Measurements from ENCODE around the gene CHGA.
A peak's percentile ranks its signal among the peaks of the same experiment; 100 is the strongest.

Gene CHGA

DNA sequence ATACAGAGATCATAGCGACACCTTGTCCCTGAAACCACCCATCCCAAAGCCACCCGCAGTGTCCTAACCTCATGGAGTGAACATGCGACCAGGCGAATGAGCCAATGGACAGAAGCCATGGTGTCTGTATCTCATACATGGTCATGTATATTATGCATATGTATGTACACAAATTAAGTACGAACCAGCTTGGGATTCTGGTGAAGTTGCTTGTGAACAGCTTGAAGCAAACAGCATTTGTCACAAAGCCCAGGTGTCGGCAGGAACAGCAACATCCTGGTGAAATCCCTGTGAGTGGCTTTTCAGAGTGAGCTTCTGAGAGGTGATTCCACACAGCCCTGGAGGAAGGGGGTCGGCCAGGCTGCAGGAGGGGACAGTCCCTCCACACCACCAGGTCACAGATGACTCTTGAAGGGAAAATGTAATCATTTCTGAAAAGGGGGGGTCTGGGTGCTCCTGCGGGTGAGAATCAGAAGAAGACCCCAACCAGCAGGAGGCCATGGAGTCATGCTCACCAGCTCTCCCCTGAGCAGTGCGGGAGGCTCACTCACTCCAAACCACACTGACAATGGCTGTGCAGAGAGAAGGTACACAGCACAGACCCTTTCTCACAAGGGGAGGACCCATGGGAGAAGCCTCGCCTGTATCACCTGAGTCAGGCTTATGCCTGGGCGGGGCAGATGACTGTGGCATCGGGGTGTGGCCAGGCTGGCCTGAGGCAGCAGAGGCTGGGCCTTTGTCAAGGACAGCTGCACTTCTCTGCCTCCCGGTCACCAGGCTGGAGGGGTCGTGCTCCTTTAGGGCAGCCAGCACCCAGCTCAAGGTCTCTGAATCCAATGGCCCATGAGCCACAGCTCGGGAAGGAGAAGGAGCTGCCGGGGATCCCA lies 14.3 kb downstream of the CHGA start:
- H3K36me3 ChIP-seq (replicated peaks), result no peaks in the 10 kb centered on the region
- no peak for DNase-seq
- no peak overlapping the region for H3K4me3 ChIP-seq (ENCODE audit: low read depth, low read length)
- H3K27me3 ChIP-seq (replicated peaks), result no peaks in the 10 kb centered on the region
- in situ Hi-C loops (cut with HindIII; ENCODE audit: low pct_ligation_motif_present, low sequenced_read_pairs), result loop anchor here (25.0 kb wide), 1 partner anchor 200 kb away; no protein-coding TSS in a partner anchor
- TF ChIP-seq, protein P1, sequence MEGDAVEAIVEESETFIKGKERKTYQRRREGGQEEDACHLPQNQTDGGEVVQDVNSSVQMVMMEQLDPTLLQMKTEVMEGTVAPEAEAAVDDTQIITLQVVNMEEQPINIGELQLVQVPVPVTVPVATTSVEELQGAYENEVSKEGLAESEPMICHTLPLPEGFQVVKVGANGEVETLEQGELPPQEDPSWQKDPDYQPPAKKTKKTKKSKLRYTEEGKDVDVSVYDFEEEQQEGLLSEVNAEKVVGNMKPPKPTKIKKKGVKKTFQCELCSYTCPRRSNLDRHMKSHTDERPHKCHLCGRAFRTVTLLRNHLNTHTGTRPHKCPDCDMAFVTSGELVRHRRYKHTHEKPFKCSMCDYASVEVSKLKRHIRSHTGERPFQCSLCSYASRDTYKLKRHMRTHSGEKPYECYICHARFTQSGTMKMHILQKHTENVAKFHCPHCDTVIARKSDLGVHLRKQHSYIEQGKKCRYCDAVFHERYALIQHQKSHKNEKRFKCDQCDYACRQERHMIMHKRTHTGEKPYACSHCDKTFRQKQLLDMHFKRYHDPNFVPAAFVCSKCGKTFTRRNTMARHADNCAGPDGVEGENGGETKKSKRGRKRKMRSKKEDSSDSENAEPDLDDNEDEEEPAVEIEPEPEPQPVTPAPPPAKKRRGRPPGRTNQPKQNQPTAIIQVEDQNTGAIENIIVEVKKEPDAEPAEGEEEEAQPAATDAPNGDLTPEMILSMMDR (IDR thresholded peaks at IDR 0.05; ENCODE audit: low read depth, low read length, missing control alignments), result no peak
- no peak overlapping the region for H3K27ac ChIP-seq

DNA sequence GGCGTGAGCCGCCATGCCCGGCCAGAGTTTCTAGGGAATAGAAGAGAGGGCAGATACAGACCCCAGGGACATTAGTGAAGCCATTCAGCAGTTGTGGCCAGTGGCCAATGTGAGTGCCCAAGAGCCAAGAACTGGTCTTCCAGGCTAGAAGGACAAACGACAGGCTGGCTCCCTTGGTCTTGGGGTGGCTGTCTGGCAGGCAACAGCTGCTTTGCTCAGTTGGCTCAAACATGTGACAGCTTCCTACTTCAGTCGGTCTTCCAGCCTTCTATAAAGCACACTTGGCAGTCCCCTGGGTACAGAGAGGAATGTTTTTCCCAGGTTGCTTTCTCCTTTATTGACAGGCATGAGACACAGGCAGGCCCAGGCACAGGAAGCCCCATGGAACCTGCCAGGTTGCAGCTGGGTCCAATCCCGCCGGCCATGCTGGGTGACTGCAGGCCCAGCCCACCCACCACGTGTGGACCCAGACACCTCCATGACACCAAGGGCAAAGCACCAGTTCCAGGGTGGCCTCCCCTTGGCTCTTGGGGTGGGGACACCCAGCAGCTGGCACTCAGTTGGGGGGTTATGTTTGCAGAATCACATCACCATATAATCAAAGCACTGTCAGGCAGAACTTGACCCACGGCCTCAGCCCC lies 15.4 kb downstream of the CHGA start:
- Histone ChIP-seq H3K27me3 (replicated peaks) (no peaks in the 10 kb centered on the region), H3K4me3 (ENCODE audit: low read depth, low read length) (no peak overlapping the region), H3K27ac (no peak overlapping the region), H3K36me3 (replicated peaks) (no peaks in the 10 kb centered on the region)
- no peak for DNase-seq
- TF ChIP-seq, protein P1 (IDR thresholded peaks at IDR 0.05; ENCODE audit: low read depth, low read length, missing control alignments), result peak; percentile 22
- in situ Hi-C loops (cut with HindIII; ENCODE audit: low pct_ligation_motif_present, low sequenced_read_pairs), result loop anchor here (25.0 kb wide), 1 partner anchor 199 kb away; no protein-coding TSS in a partner anchor

DNA sequence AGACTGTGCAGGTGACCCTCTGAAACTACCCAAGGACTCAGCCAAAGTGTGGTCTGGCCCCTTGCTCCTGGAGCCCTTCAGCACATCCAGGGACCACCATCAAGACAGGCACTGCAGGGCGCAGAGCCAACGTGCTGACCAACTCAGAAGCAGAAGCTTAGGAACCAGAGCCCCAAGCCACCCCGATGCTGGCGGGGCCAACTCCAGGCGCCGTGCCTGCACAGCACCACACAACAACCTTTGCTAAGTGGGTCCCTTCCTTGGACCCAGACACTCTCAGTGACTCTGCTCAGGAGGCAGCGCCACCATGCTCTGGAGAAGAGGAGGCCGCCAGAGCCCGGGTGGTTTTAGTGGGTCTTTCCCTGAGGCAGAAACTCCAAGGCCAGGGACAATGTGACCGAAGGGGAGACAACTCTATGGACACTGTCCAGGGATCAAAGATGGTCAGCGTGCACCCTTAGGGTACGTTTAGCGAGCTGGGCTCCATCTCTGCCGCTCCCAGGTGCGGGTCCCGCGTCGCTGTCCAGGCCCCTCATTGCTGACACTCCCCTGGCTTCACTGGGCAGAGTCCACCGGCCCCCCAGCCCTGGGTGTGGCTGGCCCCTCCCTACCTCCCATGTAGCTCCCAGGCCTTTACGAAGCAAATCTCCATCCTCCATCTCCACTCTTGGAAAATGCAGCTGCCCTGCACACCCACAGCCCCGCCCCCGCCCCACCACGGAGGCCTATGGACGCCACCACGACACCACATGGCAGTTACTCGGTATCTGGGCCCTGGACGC lies 16.1 kb downstream of the CHGA start:
- no peak overlapping the region for H3K4me3 ChIP-seq (ENCODE audit: low read depth, low read length)
- in situ Hi-C loops (cut with HindIII; ENCODE audit: low pct_ligation_motif_present, low sequenced_read_pairs), result loop anchor here (25.0 kb wide), 1 partner anchor 198 kb away; no protein-coding TSS in a partner anchor
- H3K27ac ChIP-seq, result no peak overlapping the region
- no peak for DNase-seq
- H3K36me3 ChIP-seq (replicated peaks), result no peaks in the 10 kb centered on the region
- TF ChIP-seq, protein P1 (IDR thresholded peaks at IDR 0.05; ENCODE audit: low read depth, low read length, missing control alignments), result no peak
- no peaks in the 10 kb centered on the region for H3K27me3 ChIP-seq (replicated peaks)

DNA sequence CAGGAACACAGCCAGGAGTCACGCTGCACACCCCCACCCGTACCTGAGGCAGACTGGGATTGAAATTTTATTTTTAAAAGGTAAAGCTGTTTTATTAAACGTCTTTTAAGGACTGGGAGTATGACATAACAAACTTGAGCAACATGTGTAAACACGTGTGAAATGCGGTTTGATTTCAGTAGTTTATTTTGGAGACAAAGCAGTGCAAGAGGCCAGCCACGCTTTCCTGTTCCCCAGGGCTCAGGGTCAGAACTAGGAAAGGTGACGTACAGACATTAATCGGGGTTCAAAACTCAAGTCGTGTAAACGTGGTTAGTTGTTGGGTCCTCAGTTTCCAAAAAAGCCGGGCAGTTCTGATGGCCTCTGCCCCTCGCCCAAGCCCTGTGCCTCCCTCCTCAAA lies 16.7 kb downstream of the CHGA start:
- Histone ChIP-seq H3K4me3 (ENCODE audit: low read depth, low read length) (no peak overlapping the region), H3K27ac (no peak overlapping the region), H3K27me3 (replicated peaks) (no peaks in the 10 kb centered on the region), H3K36me3 (replicated peaks) (no peaks in the 10 kb centered on the region)
- TF ChIP-seq, protein P1 (IDR thresholded peaks at IDR 0.05; ENCODE audit: low read depth, low read length, missing control alignments), result no peak
- DNase-seq, result no peak
- in situ Hi-C loops (cut with HindIII; ENCODE audit: low pct_ligation_motif_present, low sequenced_read_pairs), result loop anchor here (25.0 kb wide), 1 partner anchor 198 kb away; no protein-coding TSS in a partner anchor

DNA sequence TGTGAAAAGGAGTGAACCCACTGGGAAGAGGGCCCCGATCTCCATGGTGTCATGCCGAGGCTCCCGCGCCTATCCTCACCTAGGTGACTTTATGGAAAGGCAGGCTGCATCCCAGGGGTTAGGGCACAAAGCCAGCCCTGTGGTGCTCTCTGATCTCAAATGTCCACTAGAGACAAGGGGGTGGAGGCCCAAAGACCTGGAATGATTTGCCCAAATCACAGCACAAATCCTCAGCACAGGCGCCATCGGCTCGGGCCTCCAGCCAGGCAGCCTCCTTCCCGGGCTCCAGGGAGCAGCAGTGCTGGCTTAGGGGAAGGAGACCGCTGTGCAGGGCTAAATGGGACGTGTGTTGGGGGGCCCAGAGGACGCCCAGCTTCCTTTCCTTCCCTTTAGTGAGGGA lies 17.6 kb downstream of the CHGA start:
- no peak overlapping the region for H3K27ac ChIP-seq
- H3K4me3 ChIP-seq (ENCODE audit: low read depth, low read length), result no peak overlapping the region
- H3K27me3 ChIP-seq (replicated peaks), result no peaks in the 10 kb centered on the region
- in situ Hi-C loops (cut with HindIII; ENCODE audit: low pct_ligation_motif_present, low sequenced_read_pairs), result loop anchor here (25.0 kb wide), 1 partner anchor 197 kb away; no protein-coding TSS in a partner anchor
- TF ChIP-seq, protein P1 (IDR thresholded peaks at IDR 0.05; ENCODE audit: low read depth, low read length, missing control alignments), result no peak
- no peaks in the 10 kb centered on the region for H3K36me3 ChIP-seq (replicated peaks)
- DNase-seq, result no peak

Data from brain microvascular endothelial cell (primary cell).